HEK293 (cell line): ENCODE data around the gene RABEP2.
A peak's percentile ranks its signal among the peaks of the same experiment; 100 is the strongest.

Experiments used
- CTCF ChIA-PET: fragments of 350-600 bp; formaldehyde crosslinking; extraction: SDS; loops from one replicate; lab custom pipeline; 2021; ENCODE audit warnings: antibody characterized with exemption; lab: Yijun Ruan, JAX
- POLR2A ChIA-PET: fragments of 300-600 bp; formaldehyde crosslinking; extraction: SDS; loops from one replicate; lab custom pipeline; 2020; ENCODE audit warnings: antibody characterized with exemption, inconsistent platforms; lab: Yijun Ruan, JAX
- H3K27ac ChIP-seq: fragments of 200-500 bp; sonication (Bioruptor generic); 2 replicates; pipeline ENCODE4 v1.5.1; 2014; ENCODE audit warnings: low read depth, low read length, control low read depth, inconsistent platforms; ENCODE audit errors: extremely low read depth
- H3K36me3 ChIP-seq, 2 experiments: fragments of 200-500 bp in 1 of 2; sonication (Bioruptor generic) in 1 of 2; 1 replicate in 1 of 2; 2 replicates in 1 of 2; pipeline ENCODE4 v1.5.1; 2014 to 2017; ENCODE audit warnings: inconsistent platforms in 2 of 2, low read length in 2 of 2; ENCODE audit not compliant: control insufficient read depth in 2 of 2, insufficient read depth in 1 of 2
- H3K4me1 ChIP-seq: fragments of 200-500 bp; sonication (Bioruptor generic); 2 replicates; pipeline ENCODE4 v1.5.1; 2014; ENCODE audit warnings: mild to moderate bottlenecking, low read length, inconsistent platforms; ENCODE audit not compliant: control insufficient read depth, insufficient read depth
- H3K4me3 ChIP-seq: 2 replicates; pipeline ENCODE4 v1.5.1; 2011; ENCODE audit warnings: low read depth, mild to moderate bottlenecking, control low read depth, low read length, moderate library complexity
- H3K9me3 ChIP-seq: fragments of 200-500 bp; sonication (Bioruptor generic); 2 replicates; pipeline ENCODE4 v1.5.1; 2014; ENCODE audit warnings: low read depth, low read length, inconsistent platforms; ENCODE audit not compliant: control insufficient read depth, insufficient read depth
- ELK4 ChIP-seq: IDR thresholded peaks from 2 replicates; pipeline ENCODE4 v1.6.1; 2011; ENCODE audit warnings: mild to moderate bottlenecking, low read depth, low read length, borderline replicate concordance
- GLI4 ChIP-seq: fragments of 450-650 bp; formaldehyde crosslinking; IDR thresholded peaks from 2 replicates; pipeline ENCODE4 v1.5.1; 2016; ENCODE audit warnings: missing biosample characterization, missing genetic modification characterization
- GLIS1 ChIP-seq: fragments of 450-650 bp; formaldehyde crosslinking; IDR thresholded peaks from 2 replicates; pipeline ENCODE4 v1.5.1; 2016; ENCODE audit warnings: missing biosample characterization, missing genetic modification characterization
- HOXC10 ChIP-seq: sonication (generic); formaldehyde crosslinking; IDR thresholded peaks from 2 replicates; pipeline ENCODE4 v1.8.1; 2023; ENCODE audit warnings: mild to moderate bottlenecking, missing genetic modification reagents
- KLF17 ChIP-seq: fragments of 450-650 bp; formaldehyde crosslinking; IDR thresholded peaks from 2 replicates; pipeline ENCODE4 v1.5.1; 2016; ENCODE audit warnings: missing biosample characterization, missing genetic modification characterization
- SP2 ChIP-seq: fragments of 450-650 bp; formaldehyde crosslinking; IDR thresholded peaks from 2 replicates; pipeline ENCODE4 v1.5.1; 2016; ENCODE audit warnings: missing biosample characterization, missing genetic modification characterization
- YY2 ChIP-seq: fragments of 450-650 bp; formaldehyde crosslinking; IDR thresholded peaks from 2 replicates; pipeline ENCODE4 v1.5.1; 2016; ENCODE audit warnings: missing biosample characterization, missing genetic modification characterization
- ZBTB44 ChIP-seq: fragments of 450-650 bp; IDR thresholded peaks from 2 replicates; pipeline ENCODE4 v1.5.1; 2018; ENCODE audit warnings: missing biosample characterization, mild to moderate bottlenecking, missing genetic modification characterization
- ZIC2 ChIP-seq: fragments of 450-650 bp; formaldehyde crosslinking; IDR thresholded peaks from 2 replicates; pipeline ENCODE4 v1.5.1; 2016; ENCODE audit warnings: missing biosample characterization, missing genetic modification characterization
- ZNF335 ChIP-seq: fragments of 450-650 bp; formaldehyde crosslinking; conservative IDR thresholded peaks from 2 replicates; pipeline ENCODE4 v1.5.1; 2016; ENCODE audit warnings: missing biosample characterization, missing genetic modification characterization
- ZNF394 ChIP-seq: fragments of 450-650 bp; formaldehyde crosslinking; IDR thresholded peaks from 2 replicates; pipeline ENCODE4 v1.5.1; 2016; ENCODE audit warnings: missing biosample characterization, missing genetic modification characterization, mild to moderate bottlenecking, moderate library complexity, borderline replicate concordance
- ZNF513 ChIP-seq: fragments of 450-650 bp; IDR thresholded peaks from 2 replicates; pipeline ENCODE4 v1.5.1; 2018; ENCODE audit warnings: missing biosample characterization, missing genetic modification characterization
- ZNF580 ChIP-seq: fragments of 450-650 bp; formaldehyde crosslinking; IDR thresholded peaks from 2 replicates; pipeline ENCODE4 v1.5.1; 2016; ENCODE audit warnings: missing biosample characterization, missing genetic modification characterization
- ZNF600 ChIP-seq: fragments of 450-650 bp; formaldehyde crosslinking; IDR thresholded peaks from 2 replicates; pipeline ENCODE4 v1.5.1; 2016; ENCODE audit warnings: missing biosample characterization, missing genetic modification characterization

RABEP2 gene

GRCh38 chr16:28880955-28881354 lies 44.1 kb downstream of the RABEP2 start:
- peak overlapping the region; percentile 60; the same call in 1 of the 2 replicates for H3K27ac ChIP-seq
- peaks cover 0 to 5% of the 10 kb centered on the region in 2 experiments; a peak in 2 of 3 replicates for H3K36me3 ChIP-seq
- TF ChIP-seq ZNF580 (tag by site-specific recombination) (peak; percentile 76), GLI4 (tag by site-specific recombination) (0 out of 2 replicates have a peak, but pooled peaks have one; percentile 22), KLF17 (tag by site-specific recombination) (0 out of 2 replicates have a peak, but pooled peaks have one; percentile 19), YY2 (tag by site-specific recombination) (0 out of 2 replicates have a peak, but pooled peaks have one; percentile 24), ZNF513 (peak; percentile 45; the same call in 1 of the 2 replicates), HOXC10 (no peak)
- H3K4me1 ChIP-seq = peaks cover 11% of the 10 kb centered on the region
- H3K4me3 ChIP-seq = no peak overlapping the region
- H3K9me3 ChIP-seq = no peaks in the 10 kb centered on the region
- POLR2A ChIA-PET = interaction anchor here (1.0 to 2.5 kb wide), 4 partner anchors 35 to 64 kb away, joined by 3 to 13 read pairs (median 8); partner anchors contain the start of gene TUFM
- CTCF ChIA-PET = interaction anchor here (2.1 kb wide), 1 partner anchor 64 kb away, joined by 10 read pairs; no protein-coding TSS in a partner anchor

GRCh38 chr16:28880589-28880915 lies 44.5 kb downstream of the RABEP2 start:
- Histone ChIP-seq H3K4me1 (peaks cover 11% of the 10 kb centered on the region), H3K4me3 (no peak overlapping the region), H3K36me3 (peaks cover 0 to 5% of the 10 kb centered on the region in 2 experiments; a peak in 2 of 3 replicates), H3K9me3 (no peaks in the 10 kb centered on the region), H3K27ac (peak overlapping the region; percentile 60; the same call in 1 of the 2 replicates)
- CTCF ChIA-PET = interaction anchor here (0.6 to 2.1 kb wide), 4 partner anchors 64 to 1151 kb away, joined by 3 to 10 read pairs (median 4); no protein-coding TSS in a partner anchor
- TF ChIP-seq ZBTB44 (0 out of 2 replicates have a peak, but pooled peaks have one; percentile 2), ZNF600 (tag by site-specific recombination) (peak; percentile 16; the same call in 1 of the 2 replicates), ZIC2 (tag by site-specific recombination) (peak; percentile 3), ZNF394 (peak; percentile 89), SP2 (tag by site-specific recombination) (no peak), ELK4 (no peak), GLIS1 (tag by site-specific recombination) (peak; percentile 40), ZNF335 (tag by site-specific recombination) (peak; percentile 71)
- POLR2A ChIA-PET = interaction anchor here (0.5 to 2.5 kb wide), 6 partner anchors 16 to 64 kb away, joined by 3 to 13 read pairs (median 6); partner anchors contain the start of genes ATXN2L and TUFM
